Neural cell (in vitro differentiated cells): Measurements from ENCODE around the gene CYB561D1. TPM values are rescaled to one million over a fixed set of nuclear protein-coding genes. Genes with fewer than 3 reads are reported as not detected.

Experiments used
- H2AFZ ChIP-seq: fragments of 200-600, 300-800 bp; sonication (generic), shearing (Covaris generic); 2 replicates; pipeline ENCODE4 v1.6.0; 2014; ENCODE audit warnings: low read depth, mild to moderate bottlenecking, antibody characterized with exemption, low read length, moderate library complexity
- H3F3A ChIP-seq: fragments of 200-600 bp; shearing (Covaris generic); 2 replicates; pipeline ENCODE4 v1.6.1; 2016; ENCODE audit warnings: mild to moderate bottlenecking, moderate library complexity, mixed read lengths, antibody characterized with exemption, low read length; ENCODE audit not compliant: insufficient read depth, poor library complexity, severe bottlenecking
- H3K27ac ChIP-seq: fragments of 200-600, 300-800 bp; sonication (generic), shearing (Covaris generic); 2 replicates; pipeline ENCODE4 v1.5.1; 2014; ENCODE audit warnings: mild to moderate bottlenecking, low read length, moderate library complexity
- H3K27me3 ChIP-seq: fragments of 300-800, 200-600 bp; sonication (generic), shearing (Covaris generic); 2 replicates; pipeline ENCODE4 v1.6.0; 2014; ENCODE audit warnings: mild to moderate bottlenecking, low read depth, low read length, moderate library complexity; ENCODE audit not compliant: insufficient read depth
- H3K36me3 ChIP-seq: fragments of 300-800, 200-600 bp; sonication (generic), shearing (Covaris generic); 2 replicates; pipeline ENCODE4 v1.5.1; 2014; ENCODE audit warnings: mild to moderate bottlenecking, antibody characterized with exemption, low read length, moderate library complexity; ENCODE audit not compliant: insufficient read depth
- H3K4me2 ChIP-seq: fragments of 300-800, 200-600 bp; sonication (generic), shearing (Covaris generic); 2 replicates; pipeline ENCODE4 v1.6.0; 2014; ENCODE audit warnings: mild to moderate bottlenecking, low read length
- H3K4me3 ChIP-seq: fragments of 300-800, 200-600 bp; sonication (generic), shearing (Covaris generic); 2 replicates; pipeline ENCODE4 v1.5.1; 2014; ENCODE audit warnings: mild to moderate bottlenecking, low read length, moderate library complexity
- H3K79me2 ChIP-seq: fragments of 200-600 bp; shearing (Covaris generic); replicated peaks from 2 replicates; pipeline ENCODE4 v1.6.0; 2014; ENCODE audit warnings: mild to moderate bottlenecking, low read length, moderate library complexity; ENCODE audit not compliant: insufficient read depth
- H3K9ac ChIP-seq: fragments of 300-800, 200-600 bp; sonication (generic), shearing (Covaris generic); 2 replicates; pipeline ENCODE4 v1.6.1; 2016; ENCODE audit warnings: mild to moderate bottlenecking, low read length, mixed read lengths
- H3K9me2 ChIP-seq: fragments of 200-600 bp; shearing (Covaris generic); 2 replicates; pipeline ENCODE4 v1.6.1; 2016; ENCODE audit warnings: mild to moderate bottlenecking, low read length, mixed read lengths; ENCODE audit not compliant: insufficient read depth
- H3K9me3 ChIP-seq: fragments of 200-600, 300-800 bp; sonication (generic), shearing (Covaris generic); 2 replicates; pipeline ENCODE4 v1.6.1; 2016; ENCODE audit warnings: mild to moderate bottlenecking, mixed run types, low read length, moderate library complexity, mixed read lengths
- H4K20me1 ChIP-seq: fragments of 200-600 bp; shearing (Covaris generic); 2 replicates; pipeline ENCODE4 v1.6.1; 2016; ENCODE audit warnings: mild to moderate bottlenecking, mixed run types; ENCODE audit not compliant: insufficient read depth
- CTCF ChIP-seq: fragments of 450-650 bp; IDR thresholded peaks from 2 replicates; pipeline ENCODE4 v1.5.1; 2014; ENCODE audit warnings: antibody characterized with exemption, mild to moderate bottlenecking, moderate library complexity; ENCODE audit not compliant: poor library complexity, severe bottlenecking
- EP300 ChIP-seq: fragments of 450-650 bp; conservative IDR thresholded peaks from 2 replicates; pipeline ENCODE4 v1.6.1; 2014; ENCODE audit warnings: antibody characterized with exemption, mild to moderate bottlenecking, moderate library complexity; ENCODE audit not compliant: poor library complexity, severe bottlenecking
- EZH2 ChIP-seq: fragments of 200-600, 300-800 bp; shearing (Covaris generic), sonication (generic); IDR thresholded peaks from 2 replicates; pipeline ENCODE4 v1.6.1; 2014; ENCODE audit warnings: antibody characterized with exemption, low read length, borderline replicate concordance, mild to moderate bottlenecking; ENCODE audit not compliant: insufficient read depth, poor library complexity, severe bottlenecking
- MXI1 ChIP-seq: fragments of 450-650 bp; conservative IDR thresholded peaks from 2 replicates; pipeline ENCODE4 v1.6.1; 2014; ENCODE audit warnings: antibody characterized with exemption, mild to moderate bottlenecking; ENCODE audit not compliant: poor library complexity, severe bottlenecking
- POLR2AphosphoS5 ChIP-seq: IDR thresholded peaks from 2 replicates; pipeline ENCODE4 v1.6.1; 2012
- RAD21 ChIP-seq: fragments of 450-650 bp; conservative IDR thresholded peaks from 2 replicates; pipeline ENCODE4 v1.6.1; 2014; ENCODE audit warnings: antibody characterized with exemption, mild to moderate bottlenecking, moderate library complexity
- REST ChIP-seq: IDR thresholded peaks from 2 replicates; pipeline ENCODE4 v1.6.1; 2012; ENCODE audit warnings: borderline replicate concordance
- SMC3 ChIP-seq: fragments of 450-650 bp; conservative IDR thresholded peaks from 2 replicates; pipeline ENCODE4 v1.6.1; 2014; ENCODE audit warnings: antibody characterized with exemption, mild to moderate bottlenecking, moderate library complexity; ENCODE audit not compliant: poor library complexity
- TAF1 ChIP-seq: IDR thresholded peaks from 2 replicates; pipeline ENCODE4 v1.6.1; 2012; ENCODE audit warnings: low read depth
- polyA plus RNA-seq: library from polyadenylated mRNA; depleted of rRNA; stranded (reverse); fragments of >200 nt; gene quantifications from 2 replicates; pipeline ENCODE4 v1.2.3, GENCODE V29; 2014

Gene CYB561D1
- polyA plus RNA-seq, 1 donor from 2014 or later: 7.2 TPM

GRCh38 chr1:109529881-109530456 lies 36.1 kb downstream of the CYB561D1 start:
- Histone ChIP-seq H3K79me2 (no peaks in the 10 kb centered on the region), H3K27ac (peak overlapping the region; percentile 20), H3K27me3 (no peaks in the 10 kb centered on the region), H3K9me3 (no peaks in the 10 kb centered on the region), H3F3A (no peaks in the 10 kb centered on the region), H3K36me3 (no peaks in the 10 kb centered on the region), H2AFZ (no peak overlapping the region), H3K4me3 (no peak overlapping the region), H3K9me2 (no peaks in the 10 kb centered on the region), H4K20me1 (no peaks in the 10 kb centered on the region), H3K4me2 (no peak overlapping the region), H3K9ac (no peak overlapping the region)
- TF ChIP-seq POLR2AphosphoS5 (no peak), MXI1 (no peak), EZH2 (no peak)

GRCh38 chr1:109530457-109531087 lies 36.7 kb downstream of the CYB561D1 start:
- TF ChIP-seq RAD21: no peak
- peak; percentile 24 for TF ChIP-seq POLR2AphosphoS5
- no peaks in the 10 kb centered on the region for H3K36me3 ChIP-seq
- H3K27ac ChIP-seq: peak overlapping the region; percentile 12
- H3K4me2 ChIP-seq: no peak overlapping the region
- no peaks in the 10 kb centered on the region for H4K20me1 ChIP-seq
- H3K9me2 ChIP-seq: no peaks in the 10 kb centered on the region
- H3K4me3 ChIP-seq: no peak overlapping the region
- H3F3A ChIP-seq: no peaks in the 10 kb centered on the region
- no peak overlapping the region for H2AFZ ChIP-seq
- H3K9me3 ChIP-seq: no peaks in the 10 kb centered on the region
- no peak overlapping the region for H3K9ac ChIP-seq
- H3K79me2 ChIP-seq: no peaks in the 10 kb centered on the region
- no peaks in the 10 kb centered on the region for H3K27me3 ChIP-seq

- H3K4me3 ChIP-seq: no peak overlapping the region
- no peaks in the 10 kb centered on the region for H3F3A ChIP-seq
- H2AFZ ChIP-seq: no peak overlapping the region
- no peaks in the 10 kb centered on the region for H3K9me3 ChIP-seq
- TF ChIP-seq POLR2AphosphoS5: no peak
- no peak for TF ChIP-seq CTCF
- no peak for TF ChIP-seq MXI1
- no peak for TF ChIP-seq SMC3
- no peak for TF ChIP-seq TAF1
- no peak for TF ChIP-seq RAD21
- TF ChIP-seq REST: no peak
- no peak for TF ChIP-seq EZH2
- no peak for TF ChIP-seq EP300
- H3K27me3 ChIP-seq: no peaks in the 10 kb centered on the region
- no peaks in the 10 kb centered on the region for H4K20me1 ChIP-seq
- no peak overlapping the region for H3K27ac ChIP-seq
- H3K36me3 ChIP-seq: no peaks in the 10 kb centered on the region
- H3K9ac ChIP-seq: no peak overlapping the region
- no peaks in the 10 kb centered on the region for H3K9me2 ChIP-seq
- no peak overlapping the region for H3K4me2 ChIP-seq
- no peaks in the 10 kb centered on the region for H3K79me2 ChIP-seq
Observed at GRCh38 chr1:109531380-109531779, 37.5 kb downstream of the CYB561D1 start.
